HG03460 (cell line): ENCODE results near the gene STX7.

Experiments used
- ATAC-seq: cut with Tn5 transposase; IDR thresholded peaks from one replicate; pipeline ENCODE4 v1.9.1; 2021; ENCODE audit not compliant: unreplicated experiment

Gene STX7

DNA sequence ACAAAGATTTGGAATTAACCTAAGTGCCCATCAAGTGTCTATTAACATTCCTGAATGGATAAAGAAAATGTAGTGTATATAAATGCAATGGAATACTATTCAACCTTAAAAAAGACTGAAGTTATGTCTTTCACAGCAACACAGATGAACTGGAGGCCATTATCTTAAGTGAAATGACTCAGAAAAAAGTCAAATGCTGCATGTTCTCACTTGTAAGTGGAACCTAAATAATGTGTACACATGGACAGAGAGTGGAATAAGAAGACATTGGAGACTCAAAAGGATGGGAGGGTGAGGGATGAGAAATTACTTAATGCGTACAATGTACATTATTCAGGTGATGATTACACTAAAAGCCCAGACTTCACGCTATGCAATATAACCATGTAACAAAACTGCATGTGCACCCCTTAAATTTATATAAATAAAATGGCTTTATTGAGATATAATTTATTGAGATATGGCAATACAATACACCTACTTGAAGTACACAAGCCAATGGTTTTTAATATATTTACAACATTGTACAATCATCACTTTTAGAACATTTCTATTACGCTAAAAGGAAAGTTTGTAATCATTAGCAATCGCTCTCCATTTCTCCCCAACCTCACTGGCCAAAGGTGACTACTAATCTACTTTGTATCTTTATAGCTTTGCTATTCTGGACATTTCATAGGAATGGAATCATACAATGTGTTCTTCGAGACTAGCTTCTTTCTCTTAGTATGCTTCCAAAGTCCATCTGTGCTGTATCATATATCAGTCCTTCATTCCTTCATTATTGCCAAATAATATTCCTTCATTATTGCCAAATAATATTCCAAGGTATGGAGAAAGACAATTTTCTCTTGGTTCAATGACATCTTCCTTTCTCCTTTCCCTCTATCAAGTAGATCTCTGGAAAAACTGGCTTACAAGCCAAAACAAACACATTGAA lies 5.8 kb downstream of the STX7 start:
- no peak for ATAC-seq

DNA sequence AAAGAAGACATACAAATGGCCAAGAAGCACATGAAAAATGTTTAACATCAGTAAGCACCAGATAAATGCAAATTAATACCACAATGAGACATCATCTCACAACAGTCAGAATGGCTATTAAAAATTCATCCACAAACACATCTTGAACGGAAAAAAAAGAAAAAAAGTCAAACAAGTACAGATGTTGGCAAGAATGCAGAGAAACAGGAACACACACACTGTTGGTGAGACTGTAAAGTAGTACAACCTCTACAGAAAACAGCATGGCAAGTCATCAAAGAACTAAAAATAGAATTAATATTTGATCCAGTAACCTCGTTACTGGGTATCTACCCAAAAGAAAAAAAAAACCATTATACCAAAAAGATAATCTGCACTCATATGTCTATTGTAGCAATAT lies 6.5 kb downstream of the STX7 start:
- ATAC-seq = no peak

DNA sequence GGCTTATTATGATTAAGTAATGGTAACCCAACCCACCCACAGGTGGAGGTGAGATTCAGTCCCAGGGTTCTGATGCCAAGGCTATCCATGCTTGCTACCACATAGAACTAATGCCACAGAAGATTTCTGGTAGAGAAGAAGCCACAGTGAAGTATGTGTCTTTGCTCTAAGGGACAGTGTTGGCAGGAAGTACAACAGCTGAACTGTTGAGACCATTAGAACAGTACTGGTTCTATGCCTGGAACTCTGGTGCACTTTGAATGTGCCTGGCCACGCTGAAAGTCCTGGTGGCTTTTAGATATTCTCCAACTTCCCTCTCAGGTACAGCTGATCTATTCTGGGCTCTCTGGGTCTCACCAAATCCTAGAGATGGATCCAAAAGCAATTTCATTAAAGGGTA lies 7.8 kb downstream of the STX7 start:
- peak; percentile 48 for ATAC-seq

DNA sequence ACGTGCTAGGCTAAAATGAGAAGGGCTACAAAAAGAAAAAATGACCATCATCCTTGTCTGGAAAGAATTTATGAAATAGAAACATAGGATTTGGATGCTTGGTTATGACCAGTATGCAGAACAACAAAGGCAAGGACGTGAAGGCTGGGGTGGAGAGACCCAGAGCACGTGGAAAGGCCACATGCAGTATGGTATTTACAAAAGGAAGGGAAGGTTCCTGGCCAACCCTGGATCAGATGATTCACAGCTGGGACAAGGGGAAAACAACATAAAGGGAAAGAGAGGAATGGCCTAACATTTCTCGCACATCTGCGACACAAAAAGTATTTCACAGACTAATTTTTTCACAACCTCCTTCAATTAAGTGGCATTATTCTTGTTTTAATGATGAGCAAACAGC lies 8.2 kb downstream of the STX7 start:
- ATAC-seq = no peak

DNA sequence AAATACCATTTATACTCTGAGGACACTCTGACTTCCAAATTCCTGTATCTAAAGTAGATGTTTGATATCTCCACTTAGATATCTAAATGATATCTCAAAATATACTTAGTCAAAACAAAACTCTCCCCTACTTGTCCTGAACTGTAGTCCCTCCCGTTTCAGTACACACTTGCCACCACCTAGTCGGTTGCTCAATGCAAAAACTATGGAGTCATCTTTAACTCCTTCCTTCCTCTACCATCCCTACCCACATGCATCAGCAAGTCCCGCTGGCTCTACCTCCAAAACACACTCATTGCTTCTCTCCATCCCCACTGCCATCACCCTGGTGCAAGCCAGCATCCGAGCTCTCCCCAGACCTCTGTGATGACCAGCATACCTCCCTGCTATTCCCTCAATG lies 13.2 kb downstream of the STX7 start:
- ATAC-seq = no peak

DNA sequence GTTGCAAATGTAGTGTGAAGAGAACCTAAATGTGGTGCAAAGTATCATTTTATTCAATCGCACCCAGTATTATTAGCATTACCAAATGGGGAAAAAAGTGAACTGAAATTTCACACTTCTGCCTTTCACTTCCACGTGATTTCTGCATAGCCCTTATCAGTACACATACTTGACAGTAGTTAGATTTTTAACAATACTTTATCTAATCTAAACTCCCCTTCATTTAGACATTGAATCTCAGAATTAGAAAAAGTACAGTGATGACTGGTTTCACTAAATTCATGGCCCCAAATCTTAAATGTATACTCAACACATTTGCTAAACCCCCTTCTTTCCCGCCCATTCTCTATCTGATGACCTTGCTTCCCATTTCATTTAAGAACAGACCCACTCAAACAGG lies 14.3 kb downstream of the STX7 start:
- peak; percentile 43 for ATAC-seq

DNA sequence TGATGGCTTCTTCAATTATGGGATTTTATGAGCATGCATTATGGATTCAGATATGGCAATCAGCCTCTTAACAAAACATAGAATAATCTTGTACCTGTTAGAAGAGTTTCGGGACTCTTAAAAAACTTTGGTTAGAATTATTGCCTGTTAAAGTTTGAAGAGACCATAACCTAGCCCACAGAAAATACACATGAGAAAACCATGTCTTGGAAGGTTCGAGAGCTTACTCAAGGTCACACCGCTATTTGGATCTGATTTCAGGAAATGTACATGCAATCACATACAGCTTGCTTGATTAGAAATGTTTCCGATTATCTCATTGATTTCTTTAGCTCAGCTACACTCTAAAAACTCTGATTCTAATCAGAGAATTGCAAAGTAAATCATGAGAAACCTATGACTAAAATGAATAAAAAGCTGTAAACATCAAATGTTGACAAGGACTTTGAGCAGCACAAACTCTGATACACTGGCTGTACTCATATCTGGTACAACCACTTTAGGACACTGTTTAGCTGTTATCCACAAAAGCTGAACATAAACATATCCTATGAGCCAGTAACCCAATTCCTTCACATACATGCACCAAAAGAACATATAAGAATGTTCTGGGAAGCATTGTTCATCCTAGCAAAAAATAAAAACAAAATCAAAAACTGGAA lies 16.3 kb downstream of the STX7 start:
- ATAC-seq = no peak

DNA sequence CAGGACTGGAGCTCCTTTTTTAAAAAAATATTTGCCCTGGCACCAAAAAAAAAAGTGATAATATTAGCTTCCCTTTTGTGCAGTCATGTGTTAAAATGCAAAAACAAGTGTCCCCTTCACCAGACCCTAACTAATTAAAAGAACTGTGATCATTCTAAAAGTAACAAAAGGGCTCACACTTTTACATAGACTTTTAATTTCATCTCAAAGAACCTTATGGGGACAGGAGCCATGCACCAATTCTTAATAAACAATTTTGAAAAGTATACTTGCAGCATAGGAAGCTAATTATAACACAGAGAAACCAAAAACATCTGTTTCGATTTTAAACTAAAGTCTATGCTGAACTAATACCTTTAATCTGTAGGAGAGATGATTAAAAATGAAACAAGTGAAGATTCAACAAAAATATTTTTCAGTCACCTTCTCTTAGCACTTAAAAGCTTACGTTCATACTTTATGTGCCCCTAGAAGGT lies 17.3 kb downstream of the STX7 start:
- peak; percentile 46 for ATAC-seq

DNA sequence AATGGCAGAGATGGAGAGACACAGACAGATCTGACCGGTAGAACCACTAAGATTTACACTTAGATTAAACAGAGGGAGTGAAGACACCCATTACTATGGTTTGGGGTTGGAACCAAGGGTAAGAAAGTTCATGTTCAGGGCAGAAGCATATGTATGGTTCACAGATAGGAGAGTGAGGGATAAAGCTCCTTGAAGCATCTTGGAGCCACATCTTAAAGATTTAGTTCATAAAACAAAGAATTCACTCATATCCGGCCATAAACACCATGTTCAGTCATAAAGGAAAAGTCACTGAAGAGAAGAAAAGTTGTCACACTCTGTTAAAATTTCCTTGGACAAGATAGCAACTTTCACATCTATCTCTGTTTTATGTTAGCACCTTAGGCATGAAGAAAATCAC lies 18.0 kb downstream of the STX7 start:
- no peak for ATAC-seq

DNA sequence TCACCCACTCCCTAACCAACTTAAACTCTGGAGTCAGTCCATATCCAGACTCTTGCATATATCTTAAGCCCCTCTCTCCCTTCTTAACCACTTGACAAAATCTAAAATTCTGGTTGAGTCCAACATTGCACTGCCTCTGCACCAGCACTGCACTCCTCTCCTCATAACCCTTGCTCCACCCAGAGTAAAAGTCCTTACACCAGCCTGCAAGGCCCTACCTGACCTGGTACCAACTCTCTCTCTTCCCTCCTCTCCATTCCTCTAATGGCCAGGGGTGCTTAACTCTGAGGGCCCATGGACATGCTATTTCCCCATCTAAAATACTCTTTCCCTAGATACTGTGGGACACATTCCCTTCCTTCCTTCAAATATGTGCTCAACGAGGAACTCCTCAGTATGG lies 21.0 kb downstream of the STX7 start:
- ATAC-seq = no peak

DNA sequence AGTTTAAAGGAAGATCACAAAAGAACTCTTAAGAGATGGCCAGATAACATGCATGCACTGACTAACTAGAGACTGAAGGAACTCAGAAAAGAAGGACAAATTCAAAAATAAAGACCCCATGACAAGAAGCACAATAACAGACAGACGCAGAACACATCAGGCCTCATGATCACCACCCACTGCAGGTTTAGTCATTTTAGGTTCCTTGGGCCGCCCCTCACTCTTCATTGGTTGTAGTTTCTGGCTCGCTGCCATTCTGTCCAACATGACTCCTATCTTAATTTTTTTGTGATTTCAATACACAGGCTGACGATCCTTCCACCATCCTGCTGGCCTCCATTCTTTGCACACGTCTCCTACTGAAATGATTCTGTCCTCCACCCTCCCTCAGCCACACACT lies 21.6 kb downstream of the STX7 start:
- no peak for ATAC-seq

DNA sequence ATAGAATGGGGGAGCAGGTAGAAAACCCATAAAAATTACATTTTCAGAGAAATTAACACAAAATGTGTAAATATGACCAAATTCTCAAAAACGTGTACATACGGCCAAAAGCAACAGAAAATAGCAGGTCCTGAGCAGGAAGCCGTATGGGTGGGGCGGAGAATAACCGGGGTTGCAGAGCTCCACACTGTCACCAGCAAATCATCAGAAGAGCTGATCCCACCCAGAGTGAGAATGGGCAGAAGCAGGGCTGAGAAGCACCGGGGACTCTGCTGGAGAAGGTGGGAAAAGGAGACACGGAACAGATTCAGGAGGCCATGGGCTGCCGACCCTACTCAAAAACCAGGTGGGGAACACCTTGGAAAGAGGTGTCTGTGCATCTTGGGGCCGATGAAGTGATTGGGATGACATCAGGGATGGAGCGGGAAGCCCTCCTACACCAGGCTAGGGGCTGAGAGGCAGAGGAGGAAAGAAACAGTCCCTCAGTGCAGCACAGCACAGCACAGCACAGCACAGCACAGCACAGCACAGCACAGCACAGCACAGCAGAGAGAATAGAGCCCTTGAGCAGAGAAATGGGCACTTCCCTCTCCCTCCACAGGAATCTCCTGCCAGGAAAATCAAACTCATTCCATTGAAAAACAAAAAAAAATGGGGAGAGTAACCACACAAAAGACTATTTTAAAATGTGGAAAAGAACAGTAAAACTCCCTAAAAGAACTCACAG lies 22.3 kb downstream of the STX7 start:
- ATAC-seq = peak; percentile 52

DNA sequence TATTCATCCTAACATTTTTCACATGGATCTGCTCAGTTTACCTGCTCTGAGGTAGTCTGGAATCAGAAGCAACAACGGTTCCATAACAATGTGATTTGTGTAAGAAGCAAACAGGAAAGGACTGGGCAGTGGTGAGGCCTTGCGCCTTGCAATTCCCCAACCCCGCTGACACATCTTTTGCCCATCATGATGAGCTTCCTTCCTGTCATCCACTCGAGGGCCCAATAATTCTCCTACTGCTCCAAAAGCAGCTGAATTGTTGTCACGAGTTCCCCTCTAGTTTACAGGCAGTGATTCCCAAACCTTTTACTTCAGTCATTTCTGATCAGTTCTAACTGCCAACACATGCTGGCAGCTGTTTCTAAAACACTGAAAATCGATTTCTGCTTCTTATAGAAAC lies 22.9 kb downstream of the STX7 start:
- ATAC-seq = peak; percentile 49

DNA sequence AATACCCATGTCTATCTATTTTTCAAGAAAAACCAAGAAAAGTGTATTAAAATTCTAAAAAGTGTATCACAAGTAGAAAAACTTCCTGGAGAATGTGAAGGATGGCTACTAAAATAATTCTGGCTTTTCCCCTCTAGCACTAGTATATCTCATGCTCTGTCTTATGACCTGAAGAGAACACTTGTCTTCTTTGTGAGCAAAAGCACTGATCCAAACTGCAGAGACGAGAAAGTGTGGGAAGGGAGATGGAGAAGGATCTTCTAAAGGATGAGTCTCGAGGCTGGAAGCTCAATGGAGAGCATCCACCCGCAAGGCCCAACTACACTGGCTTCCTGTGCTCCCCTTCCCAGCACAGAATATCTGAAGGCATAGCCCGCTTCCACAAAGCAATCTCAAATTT lies 23.5 kb downstream of the STX7 start:
- ATAC-seq = no peak

DNA sequence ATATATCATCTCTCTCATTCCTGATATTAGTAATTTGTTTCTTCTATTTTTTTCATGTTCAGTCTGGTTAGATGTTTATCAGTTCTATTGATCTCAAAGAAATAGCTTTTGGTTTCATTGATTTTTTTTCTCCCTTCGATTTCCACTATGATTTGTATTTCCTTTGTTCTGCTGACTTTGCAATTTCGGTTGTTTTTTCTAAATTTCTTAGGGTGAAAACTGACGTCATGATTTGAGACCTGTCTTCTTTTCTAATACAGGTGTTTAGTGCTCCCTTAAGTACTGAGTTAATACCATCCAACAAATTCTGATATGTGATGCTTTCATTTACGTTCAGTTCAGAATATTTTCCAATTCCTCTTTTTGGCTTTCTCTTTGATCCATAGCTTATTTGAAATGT lies 25.2 kb downstream of the STX7 start:
- ATAC-seq = no peak

DNA sequence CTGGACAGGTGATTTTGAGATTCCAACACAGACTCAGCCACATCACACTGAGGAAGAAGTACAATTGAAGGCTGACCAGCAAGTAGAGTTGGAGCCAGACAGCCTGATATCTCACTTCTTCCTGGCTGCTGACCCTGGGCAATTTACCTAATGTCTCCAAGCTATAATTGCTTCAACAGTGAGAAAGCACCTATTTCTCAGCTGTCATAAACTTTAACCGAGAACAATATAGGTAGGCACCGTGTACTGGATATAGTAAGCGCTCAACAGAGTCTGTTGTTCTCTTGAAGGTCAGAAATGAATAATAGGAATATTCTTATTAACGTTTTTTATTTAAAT lies 28.3 kb downstream of the STX7 start:
- no peak for ATAC-seq

DNA sequence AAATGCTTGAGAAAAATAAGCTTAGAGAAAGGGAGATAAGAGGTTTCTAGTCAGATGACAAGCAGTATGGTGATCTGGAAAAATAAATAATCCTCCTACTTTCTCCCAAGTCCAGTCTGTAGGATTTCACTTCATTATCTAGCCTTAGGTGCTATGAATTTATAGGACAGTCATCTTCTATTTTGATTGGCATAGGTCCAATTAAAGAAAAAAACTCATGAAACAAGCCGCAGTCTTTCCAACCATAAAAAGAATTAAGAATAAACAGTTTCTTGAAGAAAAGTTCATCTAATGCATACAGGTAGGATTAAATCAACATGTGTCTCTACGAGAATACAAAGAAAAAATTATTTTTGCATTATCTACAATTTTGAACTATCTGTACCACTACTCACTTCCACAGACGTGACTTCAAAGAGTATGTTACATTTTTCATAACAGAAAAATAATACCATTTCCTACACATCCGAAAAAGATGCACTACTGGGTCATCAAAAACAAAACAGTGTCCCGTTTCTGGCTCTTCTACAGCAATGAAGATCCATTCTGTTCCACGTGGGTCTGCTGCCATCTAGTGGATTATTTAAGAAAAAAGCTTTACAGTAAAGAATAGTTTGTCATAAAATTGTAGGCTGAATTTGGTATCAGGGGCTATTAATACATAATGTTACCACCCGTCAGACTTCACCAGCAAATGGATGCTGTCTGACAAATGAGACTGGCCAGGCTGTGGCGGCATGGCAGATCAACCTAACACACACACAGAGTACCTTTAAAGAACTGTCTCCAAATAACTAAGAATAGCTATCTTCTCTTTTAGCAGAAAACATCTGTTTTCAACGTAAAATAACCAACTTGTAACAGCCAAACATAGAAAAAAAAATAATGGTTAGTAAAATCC lies 28.9 kb downstream of the STX7 start:
- ATAC-seq = peak; percentile 60

DNA sequence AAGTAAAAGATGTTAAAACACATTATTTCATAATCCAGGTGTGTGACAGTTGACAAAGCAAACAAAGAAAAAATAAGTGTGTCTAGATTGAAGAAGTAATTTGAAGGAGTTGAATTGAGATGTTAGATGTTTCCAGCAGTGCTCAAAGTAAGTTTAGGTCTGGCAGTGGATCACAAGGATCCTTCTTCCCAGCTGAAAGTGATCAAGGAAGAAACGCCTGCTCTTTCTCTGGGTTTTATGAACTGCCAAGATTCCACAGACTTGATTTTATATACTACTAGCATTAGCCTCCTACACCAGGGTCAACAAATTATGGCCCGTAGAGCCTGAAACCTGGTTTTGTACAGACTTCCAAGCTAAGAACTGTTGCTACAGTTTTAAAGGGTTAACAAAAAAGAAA lies 30.3 kb downstream of the STX7 start:
- ATAC-seq = no peak

DNA sequence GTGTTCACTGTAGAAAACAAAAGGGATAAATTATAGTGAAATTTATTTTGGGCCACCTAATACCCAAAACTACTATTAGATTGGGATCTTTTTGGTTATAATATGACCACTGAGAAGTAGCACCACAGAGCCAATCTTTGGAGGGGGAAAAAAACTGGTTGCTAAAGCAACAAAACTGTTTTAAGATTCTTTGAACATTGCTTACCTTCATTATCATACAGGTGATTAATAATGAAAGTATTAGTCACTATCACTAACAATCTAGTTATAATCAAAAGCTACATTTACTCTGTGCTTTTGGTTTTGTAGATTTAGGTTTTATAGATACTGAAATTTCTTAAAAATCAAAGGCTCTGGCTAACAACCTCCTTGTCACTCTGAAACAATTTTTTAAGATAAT lies 31.7 kb downstream of the STX7 start:
- no peak for ATAC-seq

DNA sequence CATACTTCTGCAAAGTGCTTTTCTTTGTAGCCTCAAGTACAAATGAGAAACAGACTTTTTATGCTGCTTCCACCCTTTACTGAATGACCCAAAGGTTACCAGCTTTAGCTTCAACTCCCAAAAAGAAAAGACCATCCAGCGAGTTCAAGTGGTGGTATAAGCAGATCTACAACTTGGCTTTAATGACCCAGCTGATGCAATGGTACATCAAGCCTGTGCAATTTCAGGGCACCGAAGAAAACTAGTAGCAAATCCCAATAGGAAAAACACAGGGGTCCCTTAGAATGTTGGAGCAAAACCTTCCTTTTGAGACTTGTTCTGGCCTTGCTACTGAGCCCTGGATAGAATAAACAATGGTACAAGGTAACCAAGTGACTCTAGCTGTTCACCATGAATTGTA lies 33.8 kb downstream of the STX7 start:
- no peak for ATAC-seq

DNA sequence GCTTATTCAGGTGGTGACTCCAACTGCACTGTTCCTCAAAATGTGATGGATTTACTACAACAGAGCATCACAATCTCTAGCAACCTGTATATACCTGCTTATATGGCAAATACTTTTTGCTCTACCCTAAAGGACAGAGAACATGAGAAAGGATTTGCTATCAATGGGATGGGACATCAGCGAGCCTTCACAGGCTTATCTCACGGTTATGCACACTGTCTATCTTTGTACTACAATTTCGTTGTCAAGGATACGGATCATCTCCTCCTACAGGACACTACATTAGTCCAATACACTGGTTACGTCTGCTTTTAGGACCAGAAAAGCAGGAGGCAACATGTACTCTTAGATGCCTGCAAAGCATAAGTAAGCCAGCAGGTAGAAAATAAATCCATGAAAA lies 34.2 kb downstream of the STX7 start:
- ATAC-seq = no peak
